Limb (tissue), 2 donors: ENCODE measurements around the gene ZNF853.

ENCODE experiments used
- DNase-seq, 2 donors: peaks; one replicate each; pipeline ENCODE4 v3.0.0-alpha.2; 2016; ENCODE audit errors: extremely low spot score in 2 of 2

Gene ZNF853

GRCh38 chr7:6636741-6637543 is 21.5 kb downstream of the ZNF853 start, which contains the start of gene ZNF316:
Gene ZNF316 (plus strand): TSS chr7:6637318. CDS start chr7:6642410, 5,092 bp downstream.
- DNase-seq, result peak in 1 of 2 donors; percentile 79

DNA sequence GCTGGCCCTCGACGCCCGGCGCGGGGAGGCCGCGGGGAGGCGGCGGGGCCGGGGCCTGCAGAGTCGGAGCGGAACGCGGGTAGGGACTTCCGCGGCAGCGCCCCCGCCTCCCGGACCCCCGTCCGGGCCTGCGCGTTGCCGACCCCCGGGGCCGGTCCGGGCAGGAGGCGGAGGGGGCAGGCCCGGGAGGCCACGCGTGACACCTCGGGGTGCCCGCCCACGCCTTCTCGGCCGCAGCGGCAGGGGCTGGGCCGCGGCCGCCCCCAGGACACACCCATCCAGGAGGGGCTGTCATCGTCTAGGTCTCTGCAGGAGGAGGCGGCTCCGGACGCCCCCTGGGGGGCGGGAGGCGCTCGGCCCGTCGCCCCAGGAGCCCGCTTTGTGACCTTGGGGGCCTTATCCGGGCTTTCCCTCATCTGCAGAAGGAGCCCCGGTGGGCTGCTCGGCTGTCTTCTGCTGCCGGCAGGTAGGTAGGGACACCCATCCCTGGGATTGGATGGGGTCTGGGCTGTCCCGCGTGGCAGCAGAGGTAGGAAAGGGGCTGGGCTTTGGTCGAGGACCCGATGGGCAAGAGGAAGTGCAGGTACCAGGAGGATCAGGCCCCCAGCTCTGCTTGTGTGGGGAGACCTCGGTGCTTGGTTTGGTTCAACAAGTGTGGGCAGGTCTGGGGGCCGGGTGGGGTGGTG is 22.3 kb downstream of the ZNF853 start:
- DNase-seq, result peak in 1 of 2 donors; percentile 50

DNA sequence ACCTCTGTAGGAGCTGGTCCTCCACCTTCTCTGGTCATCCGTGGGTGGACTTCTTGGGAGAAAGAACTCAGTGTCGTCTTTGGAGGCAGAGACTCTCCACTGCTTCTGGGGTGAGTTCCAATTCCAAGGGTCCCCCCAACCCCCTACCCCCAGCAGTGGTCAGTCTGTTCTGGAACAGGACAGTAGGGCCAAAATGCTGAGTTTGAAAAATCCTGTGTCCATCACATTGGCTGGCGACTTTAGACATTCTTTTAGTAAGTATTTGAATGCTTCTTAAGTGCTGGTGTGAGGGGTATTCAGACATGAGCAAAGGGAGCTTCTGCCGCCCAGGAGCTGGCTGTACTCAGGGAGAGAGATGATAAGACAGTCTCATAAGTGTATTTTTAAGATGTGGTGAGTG is 23.6 kb downstream of the ZNF853 start:
- no peak for DNase-seq

DNA sequence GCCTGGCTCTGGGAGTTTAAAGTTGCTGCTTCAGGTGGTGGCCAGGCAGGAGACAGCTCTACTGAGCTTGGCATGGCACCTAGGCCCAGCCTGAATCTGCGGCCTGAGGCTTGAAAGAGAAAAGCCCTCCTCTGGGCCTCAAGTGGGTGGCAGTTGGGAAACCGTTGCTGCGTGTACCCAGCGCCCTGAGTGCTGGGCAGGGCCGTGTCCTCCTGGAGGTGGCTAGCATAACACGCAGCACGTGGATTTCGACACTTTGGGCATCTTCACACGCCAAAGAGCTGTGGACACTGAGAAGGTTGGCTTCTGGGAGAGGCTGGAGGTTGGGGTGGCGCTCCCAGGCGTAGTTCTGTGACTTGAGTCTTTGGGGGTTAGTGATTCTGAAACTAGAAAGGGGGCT is 24.2 kb downstream of the ZNF853 start:
- DNase-seq, result no peak

DNA sequence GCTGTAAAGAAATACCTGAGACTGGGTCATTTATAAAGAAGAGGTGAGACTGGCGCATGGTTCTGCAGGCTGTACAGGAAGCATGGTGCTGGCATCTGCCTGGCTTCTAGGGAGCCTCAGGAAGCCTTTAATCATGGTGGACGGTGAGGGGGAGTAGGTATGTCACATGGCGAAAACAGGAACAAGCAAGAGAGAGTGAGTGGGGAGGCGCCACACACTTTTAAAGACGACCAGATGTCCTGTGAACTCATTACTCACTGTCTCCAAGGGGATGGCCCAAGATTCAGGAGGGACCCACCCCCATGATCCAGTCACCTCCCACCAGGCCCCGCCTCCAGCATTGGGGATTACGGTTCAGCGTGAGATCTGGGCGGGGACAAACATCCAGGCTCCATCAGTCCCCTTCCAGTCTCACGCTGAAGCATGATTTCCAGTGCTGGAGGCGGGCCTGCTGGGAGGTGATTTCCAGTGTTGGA is 24.9 kb downstream of the ZNF853 start:
- DNase-seq, result no peak

DNA sequence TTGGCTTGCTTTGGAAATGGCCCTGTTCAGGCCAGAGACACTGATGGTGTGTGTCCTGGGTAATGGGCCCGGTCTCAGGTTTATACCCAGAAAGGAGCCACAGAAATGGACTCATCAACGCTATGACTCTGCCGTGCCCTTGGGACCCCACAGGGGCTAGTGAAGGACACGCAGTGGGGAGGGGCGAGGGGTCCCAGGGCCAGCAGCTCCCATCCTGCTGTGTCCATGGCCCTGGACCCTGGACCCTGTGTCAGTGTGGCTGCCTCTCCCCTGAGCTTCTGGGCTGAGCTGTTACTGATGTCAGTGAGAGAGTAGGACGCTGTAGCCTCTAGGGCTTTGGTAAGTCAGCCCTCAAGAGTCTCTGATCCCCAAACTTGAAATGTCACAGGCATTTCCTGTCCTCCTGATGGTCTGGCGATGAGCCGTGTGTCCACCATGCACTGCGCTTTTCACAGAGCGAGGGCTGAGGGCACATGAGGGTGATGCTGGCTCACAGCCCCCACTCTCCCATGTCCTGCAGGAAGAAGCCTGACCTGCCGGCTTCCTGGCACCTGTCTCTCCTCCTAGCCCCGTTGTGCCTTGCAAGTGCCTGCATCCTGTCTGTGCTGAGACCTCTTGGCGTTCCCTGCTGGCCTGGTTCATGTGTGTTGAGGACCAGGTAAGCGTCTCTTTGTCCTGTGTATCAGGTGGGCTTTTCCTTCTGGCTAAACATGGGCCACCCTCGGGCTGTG is 26.1 kb downstream of the ZNF853 start:
- DNase-seq, result no peak

- no peak for DNase-seq
Measured at GRCh38 chr7:6642239-6642839, 26.9 kb downstream of the ZNF853 start.

GRCh38 chr7:6642861-6643640 is 27.6 kb downstream of the ZNF853 start:
- DNase-seq, result no peak

DNA sequence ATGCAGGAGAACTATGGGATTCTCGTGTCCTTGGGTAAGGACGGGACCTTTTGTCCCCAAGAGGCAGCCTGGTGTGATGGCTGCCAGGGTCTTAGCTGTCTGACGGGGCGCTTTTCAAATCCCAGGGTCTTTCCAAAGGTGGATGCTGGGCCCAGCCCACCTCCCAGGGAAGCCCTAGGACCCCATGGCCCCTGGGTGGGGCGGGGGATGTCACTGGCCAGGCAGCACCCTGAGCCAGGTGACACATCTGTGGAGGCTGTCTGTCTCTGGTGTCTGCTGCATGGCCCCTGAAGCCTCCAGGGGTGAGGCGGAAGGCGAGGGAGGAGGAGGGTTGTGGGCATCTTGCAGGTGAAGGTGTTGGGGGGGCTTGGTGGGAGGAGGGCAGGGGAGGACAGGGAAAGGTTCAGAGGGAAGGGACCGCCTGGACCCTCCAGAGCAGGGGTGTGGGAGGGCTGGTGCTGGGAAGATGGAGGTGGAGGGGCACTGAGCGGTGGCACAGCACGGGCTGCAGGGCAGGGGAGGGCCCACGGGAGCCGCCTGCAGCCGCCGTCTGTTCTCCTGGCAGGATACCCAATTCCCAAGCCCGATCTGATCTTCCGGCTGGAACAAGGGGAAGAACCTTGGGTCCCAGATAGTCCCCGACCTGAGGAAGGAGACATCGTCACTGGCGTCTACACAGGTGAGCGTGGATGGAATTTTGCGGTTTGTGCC is 28.7 kb downstream of the ZNF853 start:
- no peak for DNase-seq

DNA sequence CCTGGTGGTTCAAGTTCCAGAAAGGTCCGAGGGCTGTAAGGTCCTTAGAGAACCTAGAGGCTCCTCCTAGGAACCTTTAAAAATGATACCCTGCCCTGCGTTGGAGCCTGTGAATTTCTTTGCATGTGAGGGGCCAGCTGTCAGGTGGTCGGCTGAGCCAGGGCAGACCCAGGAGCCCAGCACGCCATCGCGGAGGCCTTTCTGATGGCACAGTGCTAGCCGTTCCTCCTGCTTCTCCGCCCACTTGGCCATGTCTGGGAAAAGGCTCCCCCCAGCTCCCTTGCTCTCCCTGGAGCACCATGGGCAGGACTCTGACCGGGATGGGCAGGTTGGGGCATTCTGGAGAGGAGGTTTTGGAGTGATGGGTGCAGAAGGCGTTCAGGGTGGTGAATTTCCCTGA is 29.3 kb downstream of the ZNF853 start:
- DNase-seq, result no peak

DNA sequence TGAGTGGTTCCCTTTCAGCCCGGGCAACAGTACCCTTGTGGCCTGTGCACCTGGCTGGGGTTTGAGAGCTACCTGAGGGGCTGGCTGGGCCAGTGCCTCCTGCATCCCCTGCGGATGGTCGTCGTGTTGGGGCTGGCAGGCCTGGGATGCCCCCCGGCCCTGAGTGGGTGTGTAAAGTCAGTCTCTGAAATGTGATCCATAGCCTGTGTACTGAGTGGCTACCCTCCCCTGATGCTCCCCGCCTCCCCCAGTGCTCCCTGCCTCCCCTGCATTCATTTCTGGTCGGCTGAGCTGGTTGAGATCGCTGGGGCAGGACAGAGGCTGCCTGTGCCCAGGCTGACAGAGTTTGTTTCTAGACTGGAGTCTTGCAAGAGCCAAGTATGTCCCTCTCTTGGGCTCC is 31.1 kb downstream of the ZNF853 start:
- DNase-seq, result no peak

GRCh38 chr7:6647080-6647479 is 31.7 kb downstream of the ZNF853 start:
- DNase-seq, result no peak

GRCh38 chr7:6647541-6647940 is 32.1 kb downstream of the ZNF853 start:
- no peak for DNase-seq

- no peak for DNase-seq
Measured at GRCh38 chr7:6648066-6648814, 32.8 kb downstream of the ZNF853 start.

GRCh38 chr7:6648815-6649104 is 33.4 kb downstream of the ZNF853 start:
- no peak for DNase-seq

- no peak for DNase-seq
Measured at GRCh38 chr7:6649241-6649961, 34.0 kb downstream of the ZNF853 start.

DNA sequence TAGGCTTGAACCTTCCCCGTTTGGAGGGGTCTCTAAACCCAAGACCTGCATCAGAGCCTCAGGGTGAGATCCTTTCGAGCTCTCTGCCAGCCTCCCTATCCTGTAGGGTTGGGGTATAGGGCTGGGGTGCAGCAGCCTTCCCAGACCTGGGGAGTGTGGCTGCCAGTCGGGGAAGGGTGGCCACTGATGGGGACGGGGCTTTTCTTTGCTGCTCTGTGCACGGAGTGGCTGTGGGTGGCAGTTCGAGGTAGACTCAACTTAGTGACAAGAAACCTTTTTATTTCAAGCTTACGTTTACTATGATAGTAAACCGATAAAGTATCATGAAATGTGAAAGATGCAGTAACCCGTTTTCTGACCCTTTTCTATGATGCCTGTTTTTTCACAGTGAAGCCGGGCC is 34.7 kb downstream of the ZNF853 start:
- no peak for DNase-seq

GRCh38 chr7:6650521-6651011 is 35.2 kb downstream of the ZNF853 start:
- DNase-seq, result no peak
